H1 (cell line): ENCODE data around the gene OR10H5.
"Not testable (repeated sequence)": the region's sequence is repeated elsewhere in the genome, so short reads cannot be mapped to it uniquely, and the experiment has no call there.

Source experiments
- CBX8 ChIP-seq: fragments of 300-800, 300-1000 bp; sonication (generic); IDR thresholded peaks from 2 replicates; pipeline ENCODE4 v1.7.1; 2016; ENCODE audit warnings: low read depth, low read length, borderline replicate concordance
- EGR1 ChIP-seq: IDR thresholded peaks from 2 replicates; pipeline ENCODE4 v1.6.1; 2011; ENCODE audit warnings: low read depth, low read length, borderline replicate concordance
- PHF8 ChIP-seq: fragments of 200-600 bp; sonication (generic); conservative IDR thresholded peaks from 2 replicates; pipeline ENCODE4 v1.7.1; 2012; ENCODE audit warnings: low read depth, mild to moderate bottlenecking, inconsistent platforms, low read length, moderate library complexity

- not testable (repeated sequence) for TF ChIP-seq EGR1, PHF8, CBX8
Measured at GRCh38 chr19:15839888-15840287, 52.4 kb downstream of the OR10H5 start.
